ENCODE measurements around the gene BHLHE23.

DNA sequence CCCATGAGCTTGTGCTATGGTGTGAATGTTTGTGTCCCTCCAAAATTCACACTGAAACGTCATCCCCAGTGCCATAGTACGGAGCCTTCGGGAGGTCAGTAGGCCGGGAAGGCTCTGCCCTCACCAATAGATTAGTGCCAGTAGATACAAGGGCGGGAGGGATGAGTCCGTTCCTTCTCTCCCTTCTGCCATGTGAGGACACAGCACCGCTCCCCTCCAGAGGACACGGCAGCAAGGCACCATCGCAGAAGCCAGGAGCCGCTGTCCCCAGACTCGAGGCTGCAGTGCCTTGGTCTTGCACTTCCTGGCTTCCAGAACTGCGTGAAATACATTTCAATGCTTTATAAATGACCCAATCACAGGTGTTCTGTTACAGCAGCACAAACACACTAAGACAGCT lies 39.2 kb upstream of the BHLHE23 start:
- TF ChIP-seq TOX (CRISPR knock-in tag; IDR thresholded peaks at IDR 0.05; ENCODE audit: borderline replicate concordance) (no peak), ARNTL (CRISPR knock-in tag; IDR thresholded peaks at IDR 0.05; ENCODE audit: borderline replicate concordance, low read depth) (no peak), ZNF70 (CRISPR knock-in tag; IDR thresholded peaks at IDR 0.05) (no peak), ZFP3 (CRISPR knock-in tag; IDR thresholded peaks at IDR 0.05) (no peak), BACH2 (CRISPR knock-in tag; IDR thresholded peaks at IDR 0.05; ENCODE audit: borderline replicate concordance) (no peak), ESRRG (CRISPR knock-in tag; IDR thresholded peaks at IDR 0.05) (no peak), ZFP30 (CRISPR knock-in tag; IDR thresholded peaks at IDR 0.05) (no peak), ZNF565 (CRISPR knock-in tag; conservative IDR thresholded peaks at IDR 0.05; ENCODE audit: low read depth) (no peak), RARB (CRISPR knock-in tag; IDR thresholded peaks at IDR 0.05) (no peak), ZNF8 (CRISPR knock-in tag; IDR thresholded peaks at IDR 0.05) (no peak), CSDC2 (CRISPR knock-in tag; IDR thresholded peaks at IDR 0.05) (no peak)
- TF ChIP-seq, protein P1, sequence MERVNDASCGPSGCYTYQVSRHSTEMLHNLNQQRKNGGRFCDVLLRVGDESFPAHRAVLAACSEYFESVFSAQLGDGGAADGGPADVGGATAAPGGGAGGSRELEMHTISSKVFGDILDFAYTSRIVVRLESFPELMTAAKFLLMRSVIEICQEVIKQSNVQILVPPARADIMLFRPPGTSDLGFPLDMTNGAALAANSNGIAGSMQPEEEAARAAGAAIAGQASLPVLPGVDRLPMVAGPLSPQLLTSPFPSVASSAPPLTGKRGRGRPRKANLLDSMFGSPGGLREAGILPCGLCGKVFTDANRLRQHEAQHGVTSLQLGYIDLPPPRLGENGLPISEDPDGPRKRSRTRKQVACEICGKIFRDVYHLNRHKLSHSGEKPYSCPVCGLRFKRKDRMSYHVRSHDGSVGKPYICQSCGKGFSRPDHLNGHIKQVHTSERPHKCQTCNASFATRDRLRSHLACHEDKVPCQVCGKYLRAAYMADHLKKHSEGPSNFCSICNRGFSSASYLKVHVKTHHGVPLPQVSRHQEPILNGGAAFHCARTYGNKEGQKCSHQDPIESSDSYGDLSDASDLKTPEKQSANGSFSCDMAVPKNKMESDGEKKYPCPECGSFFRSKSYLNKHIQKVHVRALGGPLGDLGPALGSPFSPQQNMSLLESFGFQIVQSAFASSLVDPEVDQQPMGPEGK (CRISPR knock-in tag; IDR thresholded peaks at IDR 0.05; ENCODE audit: borderline replicate concordance): no peak
- TF ChIP-seq, protein P2, sequence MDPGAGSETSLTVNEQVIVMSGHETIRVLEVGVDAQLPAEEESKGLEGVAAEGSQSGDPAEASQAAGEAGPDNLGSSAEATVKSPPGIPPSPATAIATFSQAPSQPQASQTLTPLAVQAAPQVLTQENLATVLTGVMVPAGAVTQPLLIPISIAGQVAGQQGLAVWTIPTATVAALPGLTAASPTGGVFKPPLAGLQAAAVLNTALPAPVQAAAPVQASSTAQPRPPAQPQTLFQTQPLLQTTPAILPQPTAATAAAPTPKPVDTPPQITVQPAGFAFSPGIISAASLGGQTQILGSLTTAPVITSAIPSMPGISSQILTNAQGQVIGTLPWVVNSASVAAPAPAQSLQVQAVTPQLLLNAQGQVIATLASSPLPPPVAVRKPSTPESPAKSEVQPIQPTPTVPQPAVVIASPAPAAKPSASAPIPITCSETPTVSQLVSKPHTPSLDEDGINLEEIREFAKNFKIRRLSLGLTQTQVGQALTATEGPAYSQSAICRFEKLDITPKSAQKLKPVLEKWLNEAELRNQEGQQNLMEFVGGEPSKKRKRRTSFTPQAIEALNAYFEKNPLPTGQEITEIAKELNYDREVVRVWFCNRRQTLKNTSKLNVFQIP (CRISPR knock-in tag; IDR thresholded peaks at IDR 0.05; ENCODE audit: borderline replicate concordance, low read depth): no peak
- TF ChIP-seq, protein P3, sequence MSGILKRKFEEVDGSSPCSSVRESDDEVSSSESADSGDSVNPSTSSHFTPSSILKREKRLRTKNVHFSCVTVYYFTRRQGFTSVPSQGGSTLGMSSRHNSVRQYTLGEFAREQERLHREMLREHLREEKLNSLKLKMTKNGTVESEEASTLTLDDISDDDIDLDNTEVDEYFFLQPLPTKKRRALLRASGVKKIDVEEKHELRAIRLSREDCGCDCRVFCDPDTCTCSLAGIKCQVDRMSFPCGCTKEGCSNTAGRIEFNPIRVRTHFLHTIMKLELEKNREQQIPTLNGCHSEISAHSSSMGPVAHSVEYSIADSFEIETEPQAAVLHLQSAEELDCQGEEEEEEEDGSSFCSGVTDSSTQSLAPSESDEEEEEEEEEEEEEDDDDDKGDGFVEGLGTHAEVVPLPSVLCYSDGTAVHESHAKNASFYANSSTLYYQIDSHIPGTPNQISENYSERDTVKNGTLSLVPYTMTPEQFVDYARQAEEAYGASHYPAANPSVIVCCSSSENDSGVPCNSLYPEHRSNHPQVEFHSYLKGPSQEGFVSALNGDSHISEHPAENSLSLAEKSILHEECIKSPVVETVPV (CRISPR knock-in tag; IDR thresholded peaks at IDR 0.05): no peak
